ENCODE measurements around the gene SGPL1.

The SGPL1 gene

GRCh38 chr10:70837660-70838059 lies 21.9 kb downstream of the SGPL1 start:
- H3K36me3 Mint-ChIP-seq (ENCODE audit: low read depth): peaks cover 61% of the 10 kb centered on the region
- no peaks in the 10 kb centered on the region for H3K27me3 Mint-ChIP-seq (ENCODE audit: low read depth)
- H3K9me3 Mint-ChIP-seq: no peaks in the 10 kb centered on the region
- H3K4me3 Mint-ChIP-seq: no peak overlapping the region
- peaks cover 22% of the 10 kb centered on the region for H3K4me1 Mint-ChIP-seq
- no peak overlapping the region for H3K27ac Mint-ChIP-seq
- TF ChIP-seq, protein P1, sequence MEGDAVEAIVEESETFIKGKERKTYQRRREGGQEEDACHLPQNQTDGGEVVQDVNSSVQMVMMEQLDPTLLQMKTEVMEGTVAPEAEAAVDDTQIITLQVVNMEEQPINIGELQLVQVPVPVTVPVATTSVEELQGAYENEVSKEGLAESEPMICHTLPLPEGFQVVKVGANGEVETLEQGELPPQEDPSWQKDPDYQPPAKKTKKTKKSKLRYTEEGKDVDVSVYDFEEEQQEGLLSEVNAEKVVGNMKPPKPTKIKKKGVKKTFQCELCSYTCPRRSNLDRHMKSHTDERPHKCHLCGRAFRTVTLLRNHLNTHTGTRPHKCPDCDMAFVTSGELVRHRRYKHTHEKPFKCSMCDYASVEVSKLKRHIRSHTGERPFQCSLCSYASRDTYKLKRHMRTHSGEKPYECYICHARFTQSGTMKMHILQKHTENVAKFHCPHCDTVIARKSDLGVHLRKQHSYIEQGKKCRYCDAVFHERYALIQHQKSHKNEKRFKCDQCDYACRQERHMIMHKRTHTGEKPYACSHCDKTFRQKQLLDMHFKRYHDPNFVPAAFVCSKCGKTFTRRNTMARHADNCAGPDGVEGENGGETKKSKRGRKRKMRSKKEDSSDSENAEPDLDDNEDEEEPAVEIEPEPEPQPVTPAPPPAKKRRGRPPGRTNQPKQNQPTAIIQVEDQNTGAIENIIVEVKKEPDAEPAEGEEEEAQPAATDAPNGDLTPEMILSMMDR (IDR thresholded peaks at IDR 0.05; ENCODE audit: unreplicated experiment in 3 of 3): no peak

DNA sequence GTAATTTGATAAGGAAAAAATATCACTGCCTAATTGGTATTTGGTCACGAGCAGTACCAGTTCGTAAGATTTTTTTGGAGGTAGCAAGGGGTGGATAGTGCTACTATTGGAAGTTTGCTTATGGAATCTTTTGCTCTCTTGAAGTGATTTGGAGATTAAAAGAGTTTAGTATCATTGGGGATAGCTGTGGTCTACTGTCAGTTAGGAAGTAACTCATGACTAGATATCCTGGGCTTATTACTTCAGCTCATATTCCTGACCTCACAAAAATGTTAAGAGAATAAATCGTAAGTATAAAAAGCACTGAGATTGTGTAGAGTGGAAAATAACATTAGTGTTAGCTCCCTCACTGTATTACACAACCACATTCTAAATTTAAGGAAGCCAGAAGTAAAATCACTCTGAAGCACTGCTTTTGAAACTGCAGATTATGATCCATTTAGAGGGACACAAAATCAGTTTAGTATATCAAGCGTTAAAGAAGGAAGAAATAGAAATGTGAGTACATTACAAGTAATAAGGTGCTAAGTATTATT lies 22.6 kb downstream of the SGPL1 start:
- Mint-ChIP-seq H3K36me3 (ENCODE audit: low read depth) (peaks cover 66% of the 10 kb centered on the region), H3K27me3 (ENCODE audit: low read depth) (no peaks in the 10 kb centered on the region), H3K4me1 (peaks cover 15% of the 10 kb centered on the region), H3K4me3 (no peak overlapping the region), H3K27ac (no peak overlapping the region), H3K9me3 (no peaks in the 10 kb centered on the region)
- TF ChIP-seq, protein P1 (IDR thresholded peaks at IDR 0.05; ENCODE audit: unreplicated experiment in 3 of 3): no peak

DNA sequence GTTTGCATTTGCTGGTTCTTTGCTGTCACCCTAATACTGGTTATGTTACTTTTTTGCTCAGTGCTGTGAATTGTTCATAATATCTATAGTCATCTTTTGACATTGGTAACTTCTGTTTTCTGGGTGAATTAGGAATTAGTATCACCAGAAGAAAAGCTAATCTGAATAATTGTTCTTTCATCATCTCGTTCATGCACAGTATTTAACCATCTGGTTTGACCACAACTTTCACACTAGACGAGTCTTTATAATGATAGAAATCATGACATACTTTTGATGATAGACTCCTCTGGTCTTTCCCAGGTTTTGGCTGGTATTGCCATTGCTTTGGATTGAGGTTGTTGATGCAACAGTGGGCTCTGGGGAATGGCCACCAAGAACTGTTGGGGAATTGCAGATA lies 25.1 kb downstream of the SGPL1 start:
- TF ChIP-seq, protein P1 (IDR thresholded peaks at IDR 0.05; ENCODE audit: unreplicated experiment in 3 of 3): no peak
- Mint-ChIP-seq H3K27ac (no peak overlapping the region), H3K27me3 (ENCODE audit: low read depth) (no peaks in the 10 kb centered on the region)

GRCh38 chr10:70843333-70843732 lies 27.6 kb downstream of the SGPL1 start:
- TF ChIP-seq, protein P1 (IDR thresholded peaks at IDR 0.05; ENCODE audit: unreplicated experiment in 3 of 3): no peak
- no peaks in the 10 kb centered on the region for H3K27me3 Mint-ChIP-seq (ENCODE audit: low read depth)
- H3K27ac Mint-ChIP-seq: no peak overlapping the region
- H3K4me1 Mint-ChIP-seq: peaks cover 8% of the 10 kb centered on the region
- no peaks in the 10 kb centered on the region for H3K9me3 Mint-ChIP-seq
- H3K4me3 Mint-ChIP-seq: no peak overlapping the region
- peaks cover 64% of the 10 kb centered on the region for H3K36me3 Mint-ChIP-seq (ENCODE audit: low read depth)

More for the DNA sequence above, 25.1 kb downstream of the SGPL1 start:
- Mint-ChIP-seq H3K4me3 (no peak overlapping the region), H3K9me3 (no peaks in the 10 kb centered on the region), H3K4me1 (no peaks in the 10 kb centered on the region), H3K36me3 (ENCODE audit: low read depth) (peaks cover 75% of the 10 kb centered on the region)

DNA sequence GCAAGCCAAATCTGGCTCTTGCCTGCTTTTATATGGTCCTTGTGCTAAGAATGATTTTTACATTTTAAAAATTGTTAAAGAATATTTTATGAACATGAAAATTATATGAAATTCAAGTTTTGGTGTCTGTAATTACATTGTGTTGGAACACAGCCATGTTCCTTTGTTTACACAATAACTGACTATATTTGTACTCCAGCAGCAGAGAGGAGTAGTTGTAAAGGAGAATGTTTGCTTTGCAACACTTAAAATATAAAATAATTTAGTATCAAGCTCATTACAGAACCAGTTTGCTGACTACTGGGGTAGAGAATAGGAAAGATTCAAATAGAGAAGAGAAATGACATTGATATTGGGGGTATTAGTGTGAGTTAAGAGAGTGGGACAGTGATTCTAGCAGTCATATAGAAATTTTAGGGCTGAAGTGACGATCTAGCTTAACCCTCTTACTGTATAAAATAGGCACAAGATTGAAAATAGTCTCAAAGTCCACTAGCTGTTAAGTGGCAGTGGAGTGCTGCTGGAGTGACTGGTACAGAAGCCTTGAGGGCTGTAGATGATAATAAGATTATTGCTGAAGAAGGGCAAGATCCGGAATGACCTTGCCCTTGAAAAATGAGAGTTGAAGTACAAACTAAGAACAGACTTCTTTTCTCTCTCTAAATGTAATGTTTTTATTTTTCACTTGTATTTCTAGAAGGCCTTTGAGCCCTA lies 28.2 kb downstream of the SGPL1 start:
- H3K4me1 Mint-ChIP-seq: peaks cover 12% of the 10 kb centered on the region
- H3K36me3 Mint-ChIP-seq (ENCODE audit: low read depth): peaks cover 66% of the 10 kb centered on the region
- no peak overlapping the region for H3K27ac Mint-ChIP-seq
- no peaks in the 10 kb centered on the region for H3K27me3 Mint-ChIP-seq (ENCODE audit: low read depth)
- H3K9me3 Mint-ChIP-seq: no peaks in the 10 kb centered on the region
- TF ChIP-seq, protein P1 (IDR thresholded peaks at IDR 0.05; ENCODE audit: unreplicated experiment in 3 of 3): no peak
- H3K4me3 Mint-ChIP-seq: no peak overlapping the region

DNA sequence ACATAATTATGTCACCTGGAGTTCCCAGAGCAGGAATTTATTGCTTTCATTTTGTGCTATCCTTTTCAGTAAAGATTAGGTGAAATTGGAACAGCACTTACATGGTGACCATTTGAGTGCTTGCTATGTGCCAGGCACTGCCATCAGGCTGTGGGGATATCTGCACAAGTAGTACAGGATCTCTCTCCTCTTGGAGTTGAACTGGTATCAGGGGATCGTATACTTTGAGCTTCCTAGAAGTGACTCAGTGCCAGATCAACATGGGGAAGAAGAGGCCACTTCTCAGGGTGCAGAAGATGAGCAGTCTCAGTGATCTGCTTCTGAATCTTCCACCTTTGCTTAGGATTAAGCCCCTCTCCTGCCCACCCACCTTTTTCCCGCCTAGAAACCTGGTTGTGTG lies 29.5 kb downstream of the SGPL1 start:
- Mint-ChIP-seq H3K27ac (peak overlapping the region in 1 of 3 experiments; percentile 22), H3K27me3 (ENCODE audit: low read depth) (no peaks in the 10 kb centered on the region), H3K9me3 (no peaks in the 10 kb centered on the region), H3K36me3 (ENCODE audit: low read depth) (peaks cover 74% of the 10 kb centered on the region), H3K4me1 (peaks cover 25% of the 10 kb centered on the region), H3K4me3 (no peak overlapping the region)
- TF ChIP-seq, protein P1 (IDR thresholded peaks at IDR 0.05; ENCODE audit: unreplicated experiment in 3 of 3): no peak

All from nephron (organoid).